ENCODE results near the gene ISOC2.

- TF ChIP-seq POLR2A (IDR thresholded peaks at IDR 0.05) (no peak), CTCF (IDR thresholded peaks at IDR 0.05) (no peak)
Measured at GRCh38 chr19:55462722-55463121, 1.3 kb upstream of the ISOC2 start.
